K562 (cell line): ENCODE measurements around the gene CSE1L. TPM values are rescaled to one million over a fixed set of nuclear protein-coding genes. Genes with fewer than 3 reads are reported as not detected.

ENCODE experiments used
- ATAC-seq: fragments of 200-7000 bp; cut with Tn5 transposase; 3 replicates; pipeline ENCODE4 v1.9.1; 2020; ENCODE audit warnings: moderate library complexity
- BruUV-seq: library from RNA; stranded (reverse); fragments of 400-500 nt; replicated peaks from 2 replicates; lab custom pipeline; 2021; lab: Mats Ljungman, UMichigan
- CTCF ChIA-PET: fragments of 300-600 bp; formaldehyde crosslinking; extraction: SDS; loops from one replicate; lab custom pipeline; 2021; ENCODE audit warnings: low intra/inter-chr PET ratio; lab: Yijun Ruan, JAX
- POLR2A ChIA-PET: fragments of 300-600, 350-650 bp; sonication (Branson Sonifier 250); formaldehyde crosslinking; extraction: SDS; loops from one replicate; lab custom pipeline; 2021; ENCODE audit warnings: antibody characterized with exemption, inconsistent platforms; lab: Yijun Ruan, JAX
- DNase-seq, 4 experiments: peaks; one replicate each; pipeline versions ENCODE4 v3.0.0 to v3.0.0-alpha.2; 2011 to 2018; ENCODE audit warnings: low spot score in 3 of 4, mixed read lengths in 3 of 4; ENCODE audit errors: extremely low read depth in 1 of 4
- FAIRE-seq: peaks from 2 replicates; lab custom pipeline; 2011; peaks lifted over from hg19 to GRCh38; lab: Jason Lieb, UNC
- H2AFZ ChIP-seq: 2 replicates; pipeline ENCODE4 v1.6.0; 2011; ENCODE audit warnings: low read depth, low read length, control low read depth, inconsistent platforms
- H3K27ac ChIP-seq: fragments of 200-600 bp; 3 replicates; pipeline ENCODE4 v1.8.0; 2011; ENCODE audit warnings: low read depth, mild to moderate bottlenecking, control low read depth, inconsistent platforms, low read length, moderate library complexity, mixed read lengths; ENCODE audit errors: extremely low read depth
- H3K27me3 ChIP-seq, 2 experiments: fragments of 300-600 bp in 1 of 2; 2 replicates in 1 of 2; 3 replicates in 1 of 2; pipeline versions ENCODE4 v1.6.0 to v1.8.0; 2011; ENCODE audit warnings: inconsistent platforms in 2 of 2, low read length in 2 of 2, mild to moderate bottlenecking in 1 of 2, mixed read lengths in 1 of 2, moderate library complexity in 1 of 2; ENCODE audit not compliant: control insufficient read depth in 2 of 2, insufficient read depth in 2 of 2
- H3K36me3 ChIP-seq: fragments of 300-600 bp; 3 replicates; pipeline ENCODE4 v1.8.0; 2011; ENCODE audit warnings: mild to moderate bottlenecking, low read length, inconsistent platforms; ENCODE audit not compliant: control insufficient read depth, insufficient read depth
- H3K4me1 ChIP-seq, 2 experiments: fragments of 200-600 bp in 1 of 2; replicated peaks in 1 of 2; 2 replicates in 1 of 2; 3 replicates in 1 of 2; pipeline versions ENCODE4 v1.5.1 to v1.8.0; 2011; ENCODE audit warnings: inconsistent platforms in 2 of 2, low read length in 2 of 2, mild to moderate bottlenecking in 1 of 2, mixed read lengths in 1 of 2, moderate library complexity in 1 of 2; ENCODE audit not compliant: control insufficient read depth in 2 of 2, insufficient read depth in 2 of 2
- H3K4me2 ChIP-seq: 2 replicates; pipeline ENCODE4 v1.6.1; 2011; ENCODE audit warnings: low read length, control low read depth, inconsistent platforms, mixed read lengths; ENCODE audit not compliant: insufficient read depth
- H3K4me3 ChIP-seq: fragments of 200-600 bp; sonication (generic), shearing (Covaris generic); 2 replicates; pipeline ENCODE4 v1.5.1; 2016; ENCODE audit warnings: control low read depth, inconsistent platforms
- H3K79me2 ChIP-seq: fragments of 200-600 bp; 3 replicates; pipeline ENCODE4 v1.8.0; 2011; ENCODE audit warnings: low read length, inconsistent platforms; ENCODE audit not compliant: control insufficient read depth, insufficient read depth
- H3K9ac ChIP-seq, 2 experiments: 2 replicates each; pipeline versions ENCODE4 v1.6.0 to v1.6.1; 2011; ENCODE audit warnings: low read depth in 2 of 2, low read length in 2 of 2, control low read depth in 1 of 2, inconsistent platforms in 1 of 2, mild to moderate bottlenecking in 1 of 2, mixed read lengths in 1 of 2; ENCODE audit not compliant: insufficient read depth in 1 of 2
- H3K9me1 ChIP-seq: one replicate; pipeline ENCODE4 v1.6.0; 2011; ENCODE audit warnings: inconsistent platforms, mild to moderate bottlenecking, low read length, moderate library complexity; ENCODE audit not compliant: control insufficient read depth, insufficient read depth
- H3K9me3 ChIP-seq: replicated peaks from 2 replicates; pipeline ENCODE4 v1.5.1; 2011; ENCODE audit warnings: low read depth, low read length, inconsistent platforms; ENCODE audit not compliant: control insufficient read depth, insufficient read depth
- H4K20me1 ChIP-seq: replicated peaks from 2 replicates; pipeline ENCODE4 v1.6.1; 2011; ENCODE audit warnings: low read length, inconsistent platforms, mixed read lengths; ENCODE audit not compliant: control insufficient read depth, insufficient read depth
- ATF2 ChIP-seq: sonication (generic); formaldehyde crosslinking; IDR thresholded peaks from 2 replicates; pipeline ENCODE4 v1.8.1; 2022; ENCODE audit warnings: missing genetic modification reagents
- E2F6 ChIP-seq, 2 experiments: IDR thresholded peaks; 2 replicates each; pipeline ENCODE4 v1.6.1; 2011; ENCODE audit warnings: borderline replicate concordance in 1 of 2, control low read depth in 1 of 2, low read depth in 1 of 2, low read length in 1 of 2, mild to moderate bottlenecking in 1 of 2, mixed read lengths in 1 of 2, moderate library complexity in 1 of 2; ENCODE audit not compliant: insufficient read depth in 1 of 2, insufficient read length in 1 of 2, poor library complexity in 1 of 2, severe bottlenecking in 1 of 2; ENCODE audit errors: extremely low read depth in 1 of 2
- RBBP5 ChIP-seq: fragments of 200-600 bp; sonication (generic); IDR thresholded peaks from 2 replicates; pipeline ENCODE4 v1.6.1; 2012; ENCODE audit warnings: borderline replicate concordance, mild to moderate bottlenecking, low read length, control low read depth, inconsistent platforms; ENCODE audit not compliant: insufficient read depth, poor library complexity, severe bottlenecking
- SMAD2 ChIP-seq: fragments of 150-350 bp; IDR thresholded peaks from 2 replicates; pipeline ENCODE4 v1.6.1; 2014; ENCODE audit warnings: low read depth, mild to moderate bottlenecking, low read length
- SOX6 ChIP-seq: fragments of 450-650 bp; IDR thresholded peaks from 2 replicates; pipeline ENCODE4 v1.6.1; 2014; ENCODE audit warnings: mild to moderate bottlenecking
- TEAD2 ChIP-seq: fragments of 450-650 bp; IDR thresholded peaks from 2 replicates; pipeline ENCODE4 v1.6.1; 2016; ENCODE audit warnings: missing genetic modification characterization, control low read depth, missing compliant biosample characterization
- TEAD4 ChIP-seq, 2 experiments: sonication (generic) in 1 of 2; formaldehyde crosslinking in 1 of 2; IDR thresholded peaks; 2 replicates each; pipeline versions ENCODE4 v1.6.1 to v1.8.0; 2012 to 2022; ENCODE audit warnings: borderline replicate concordance in 1 of 2, inconsistent platforms in 1 of 2, low read length in 1 of 2, mild to moderate bottlenecking in 1 of 2, missing genetic modification reagents in 1 of 2
- ZHX1 ChIP-seq: fragments of 150-350 bp; conservative IDR thresholded peaks from 2 replicates; pipeline ENCODE4 v1.6.1; 2014; ENCODE audit warnings: low read length
- ZNF507 ChIP-seq: conservative IDR thresholded peaks from 2 replicates; pipeline ENCODE4 v1.6.1; 2017; ENCODE audit warnings: missing genetic modification characterization, missing compliant biosample characterization
- ZNF740 ChIP-seq, 3 experiments: fragments of 200-800 bp in 1 of 3; sonication (Bioruptor generic) in 1 of 3; sonication (generic) in 1 of 3; formaldehyde crosslinking in 1 of 3; IDR thresholded peaks; 2 replicates each; pipeline versions ENCODE4 v1.6.1 to v1.8.0; 2016 to 2022; ENCODE audit warnings: mild to moderate bottlenecking in 2 of 3, missing compliant biosample characterization in 2 of 3, missing genetic modification characterization in 2 of 3, missing genetic modification reagents in 1 of 3
- WGBS: fragments of 100-300 bp; shearing (Covaris generic); methylation state at CpG from one replicate; pipeline ENCODE4 v1.1.6; 2016; ENCODE audit warnings: low coverage, mixed read lengths; ENCODE audit not compliant: insufficient coverage; ENCODE audit errors: missing lambda C conversion rate; 5-methylcytosine and 5-hydroxymethylcytosine counted together
- in situ Hi-C: fragments of 300-500 bp; cut with MboI; formaldehyde crosslinking; loops from 4 replicates; pipeline ENCODE4 v1.15.0; 2018; ENCODE audit warnings: inconsistent platforms, mixed read lengths
- intact Hi-C: fragments of 100-400 bp; cut with micrococcal nuclease; formaldehyde crosslinking; loops from 2 replicates; pipeline ENCODE4 v1.14.2; 2022
- polyA plus RNA-seq, 8 experiments: library from polyadenylated mRNA; depleted of rRNA in 4 of 8; stranded (reverse) in 5 of 8; unstranded in 3 of 8; fragments of >200 nt; fragmentation: Nextera tagmentation in 2 of 8; fragmentation: Illumina TruSeq in 1 of 8; extraction: Ambion mirVana in 2 of 8; extraction: Trizol in 1 of 8; gene quantifications; 2 replicates each; pipeline versions ENCODE4 v1.2.1 to v1.2.3, GENCODE V29; 2011 to 2014; ENCODE audit warnings: inconsistent platforms in 1 of 8, missing spikeins in 1 of 8
- total RNA-seq, 7 experiments: library from RNA; depleted of rRNA in 6 of 7; stranded (reverse); fragments of >200 nt in 6 of 7; fragmentation: Illumina TruSeq in 2 of 7; extraction: Trizol in 2 of 7; gene quantifications; 2 replicates each; pipeline versions ENCODE4 v1.2.1 to v1.2.3, GENCODE V29; 2011 to 2021; ENCODE audit warnings: low replicate concordance in 1 of 7

Gene CSE1L
- total and polyA plus RNA-seq, 9 of the 15 experiments (the other 6 are each of a cell fraction or from before 2014, with no cell fraction given), result 138 to 280 (median 209) TPM

GRCh38 chr20:49136817-49137571 is 90.9 kb downstream of the CSE1L start:
- ATAC-seq (no peak), DNase-seq (peak in 1 of 4 experiments; percentile 21), FAIRE-seq (no peak)
- 60% methylated on average over 15 of the region's 15 CpGs for WGBS
- Histone ChIP-seq H3K4me1 (peaks cover 3 to 6% of the 10 kb centered on the region in 2 experiments; a peak in 2 of 5 replicates), H4K20me1 (no peaks in the 10 kb centered on the region; the same call in 1 of the 2 replicates), H3K9ac (no peak overlapping the region), H3K27me3 (no peaks in the 10 kb centered on the region), H3K36me3 (peaks cover 48% of the 10 kb centered on the region; the same call in 2 of the 3 replicates), H2AFZ (no peak overlapping the region), H3K9me1 (no peaks in the 10 kb centered on the region), H3K9me3 (no peaks in the 10 kb centered on the region), H3K79me2 (no peaks in the 10 kb centered on the region), H3K4me2 (no peak overlapping the region), H3K27ac (no peak overlapping the region), H3K4me3 (no peak overlapping the region)
- ChIA-PET POLR2A (interaction anchor here (0.5 to 0.9 kb wide), 2 partner anchors 12 to 217 kb away, joined by 3 read pairs; no protein-coding TSS in a partner anchor), CTCF (no interaction called here)
- in situ Hi-C loops, result no loop called here
- intact Hi-C loops, result no loop called here
- no TSS peak for BruUV-seq
- TF ChIP-seq ZNF740 (CRISPR knock-in tag; IDR thresholded peaks at IDR 0.05), result no peak
- TF ChIP-seq ZNF740 (tag; IDR thresholded peaks at IDR 0.05), result no peak
- peak in 1 of 2 experiments; percentile 46 for TF ChIP-seq E2F6 (IDR thresholded peaks at IDR 0.05; ENCODE audit: borderline replicate concordance in 1 of 2, extremely low read depth in 1 of 2, insufficient read depth in 1 of 2, insufficient read length in 1 of 2, low read depth in 1 of 2, low read length in 1 of 2, poor library complexity in 1 of 2, severe bottlenecking in 1 of 2)
- no peak for TF ChIP-seq TEAD2 (tag)
- no peak for TF ChIP-seq SMAD2
- no peak for TF ChIP-seq ZNF507 (tag)
- TF ChIP-seq SOX6, result peak; percentile 39; the same call in 1 of the 2 replicates
- TF ChIP-seq RBBP5, result no peak
- TF ChIP-seq TEAD4 (IDR thresholded peaks at IDR 0.05; ENCODE audit: low read length), result peak; percentile 48
- TF ChIP-seq TEAD4 (CRISPR knock-in tag; IDR thresholded peaks at IDR 0.05; ENCODE audit: borderline replicate concordance), result no peak
- TF ChIP-seq ATF2, result no peak
- TF ChIP-seq ZHX1, result no peak
